Measurements from ENCODE around the gene KCNC3. TPM values are rescaled to one million over a fixed set of nuclear protein-coding genes. Genes with fewer than 3 reads are reported as not detected.
A peak's percentile ranks its signal among the peaks of the same experiment; 100 is the strongest.

Gene KCNC3
- total and polyA plus RNA-seq, 12 donors: 0.88 to 4.0 (median 2.3) TPM

DNA sequence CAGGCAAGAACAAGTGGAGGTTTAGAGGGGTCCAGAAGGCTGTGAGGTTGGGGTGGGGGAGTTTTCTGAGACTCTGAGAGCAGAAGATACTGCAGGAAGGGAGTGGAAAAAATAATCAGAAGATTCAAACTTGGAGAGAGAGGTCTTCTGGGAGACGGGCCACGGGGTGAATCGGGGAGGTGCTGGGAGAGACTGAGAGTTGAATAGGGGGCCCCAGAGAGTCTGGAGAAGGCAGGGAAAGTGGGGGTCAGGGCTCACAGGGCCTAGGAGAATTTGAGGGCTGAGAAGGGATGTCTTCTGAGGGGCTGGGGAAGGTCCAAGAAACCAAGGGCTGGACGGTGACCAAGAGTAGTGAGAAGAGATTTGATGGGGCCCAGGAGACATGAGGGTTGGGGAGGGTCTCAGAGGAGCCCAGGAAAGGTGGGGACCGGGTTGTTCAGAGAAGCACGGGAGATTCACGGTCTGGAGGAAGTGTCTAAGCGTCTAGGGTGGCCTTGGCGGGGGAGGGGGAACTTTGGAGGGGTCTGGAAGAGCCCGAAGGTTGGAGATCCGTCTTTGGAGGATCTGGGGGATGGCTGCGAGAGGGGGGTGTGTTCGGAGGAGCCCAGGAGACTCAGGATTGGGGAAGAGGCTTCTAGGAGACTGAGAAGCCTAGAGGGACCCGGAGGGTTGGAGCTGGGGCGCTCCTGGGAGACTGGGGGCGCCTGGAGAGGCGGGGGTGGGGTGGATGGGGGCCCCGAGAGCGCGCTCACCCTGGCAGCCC, 1.5 kb downstream of the KCNC3 start:
- no peak overlapping the region for H3K4me3 ChIP-seq
- H3K9me3 ChIP-seq: no peaks in the 10 kb centered on the region
- no peak for DNase-seq
- TF ChIP-seq CTCF (IDR thresholded peaks at IDR 0.05): no peak
- 15 to 19% methylated on average over 16 to 18 of the region's 20 CpGs for WGBS, 2 donors
- ATAC-seq: no peak
- peaks cover 0 to 70% (median 49%) of the 10 kb centered on the region in 7 donors for H3K27me3 ChIP-seq
- intact Hi-C loops (cut with DNase I): loop anchor here in 1 of 10 donors (5.0 kb wide), 1 partner anchor 160 kb away; no protein-coding TSS in a partner anchor
- H3K27ac ChIP-seq: no peak overlapping the region
- peaks cover 3 to 47% (median 20%) of the 10 kb centered on the region in 9 donors for H3K4me1 ChIP-seq
- H3K36me3 ChIP-seq: no peaks in the 10 kb centered on the region

- intact Hi-C loops (cut with DNase I): loop anchor here in 1 of 10 donors (5.0 kb wide), 1 partner anchor 160 kb away; no protein-coding TSS in a partner anchor
- 36 to 55% methylated on average over 3 to 4 of the region's 4 CpGs for whole genome bisulfite sequencing, 2 donors
- DNase-seq: no peak
- peaks cover 3 to 42% (median 20%) of the 10 kb centered on the region in 9 donors for H3K4me1 ChIP-seq
- TF ChIP-seq CTCF (IDR thresholded peaks at IDR 0.05): no peak
- no peak overlapping the region for H3K27ac ChIP-seq
- no peaks in the 10 kb centered on the region for H3K36me3 ChIP-seq
- no peak for ATAC-seq
- H3K9me3 ChIP-seq: no peaks in the 10 kb centered on the region
- no peak overlapping the region for H3K4me3 ChIP-seq
- peaks cover 0 to 63% (median 42%) of the 10 kb centered on the region in 7 donors for H3K27me3 ChIP-seq
Observed at GRCh38 chr19:50327013-50327412, 2.2 kb downstream of the KCNC3 start.

DNA sequence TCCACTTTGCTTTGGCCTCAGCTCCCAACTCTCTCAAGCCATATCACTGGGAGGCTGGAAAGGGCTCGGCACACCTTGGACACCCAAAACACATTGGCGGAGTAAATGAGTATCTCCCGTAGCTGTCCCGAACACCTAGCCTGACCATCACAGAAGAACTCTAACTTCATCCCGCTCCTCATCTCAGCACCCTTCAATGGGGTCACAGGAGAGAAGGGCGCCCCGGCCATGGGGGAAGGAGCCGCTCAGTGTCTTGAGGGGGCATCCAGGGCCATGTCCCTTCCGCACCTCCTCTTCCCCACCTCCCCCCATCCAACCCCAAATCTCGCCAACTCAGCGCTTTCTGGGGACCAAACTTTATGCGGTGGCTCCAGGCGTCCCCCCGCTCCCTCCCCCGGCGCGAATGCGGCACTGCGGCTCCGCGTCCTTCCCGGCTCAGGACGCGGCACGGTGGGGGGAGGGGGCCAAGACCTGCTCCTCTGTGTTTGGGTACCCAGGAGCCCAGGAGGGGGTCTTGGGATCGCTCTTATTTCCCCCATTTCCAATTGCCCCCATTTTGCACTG, 3.0 kb downstream of the KCNC3 start:
- H3K4me1 ChIP-seq: peaks cover 3 to 37% (median 20%) of the 10 kb centered on the region in 9 donors
- TF ChIP-seq CTCF (IDR thresholded peaks at IDR 0.05): no peak
- intact Hi-C loops (cut with DNase I): loop anchor here in 1 of 10 donors (5.0 kb wide), 1 partner anchor 159 kb away; no protein-coding TSS in a partner anchor
- ATAC-seq (no peak), DNase-seq (no peak)
- H3K4me3 ChIP-seq: peak overlapping the region in 5 of 10 donors; percentile 14 to 27 (median 20)
- peaks cover 0 to 55% (median 37%) of the 10 kb centered on the region in 7 donors for H3K27me3 ChIP-seq
- H3K9me3 ChIP-seq: no peaks in the 10 kb centered on the region
- WGBS, 2 donors: 1 to 3% methylated on average over 24 to 26 of the region's 26 CpGs
- H3K27ac ChIP-seq: no peak overlapping the region
- H3K36me3 ChIP-seq: no peaks in the 10 kb centered on the region

GRCh38 chr19:50325310-50326100, 3.7 kb downstream of the KCNC3 start:
- intact Hi-C loops (cut with DNase I): loop anchor here in 1 of 10 donors (5.0 kb wide), 1 partner anchor 158 kb away; no protein-coding TSS in a partner anchor
- H3K4me3 ChIP-seq: peak overlapping the region in 5 of 10 donors; percentile 14 to 27 (median 20)
- H3K27ac ChIP-seq: no peak overlapping the region
- H3K36me3 ChIP-seq: no peaks in the 10 kb centered on the region
- no peak for TF ChIP-seq CTCF (IDR thresholded peaks at IDR 0.05)
- peaks cover 0 to 48% (median 32%) of the 10 kb centered on the region in 7 donors for H3K27me3 ChIP-seq
- ATAC-seq (peak; percentile 20 to 54 (median 28)), DNase-seq (peak; percentile 46 to 73)
- peaks cover 3 to 37% (median 20%) of the 10 kb centered on the region in 9 donors for H3K4me1 ChIP-seq
- H3K9me3 ChIP-seq: no peaks in the 10 kb centered on the region
- 2 to 3% methylated on average over 46 to 48 of the region's 48 CpGs for WGBS, 2 donors

Measured in heart right ventricle (tissue), 16 donors.